Measurements from ENCODE around the gene KBTBD6.

GRCh38 chr13:41117869-41118268 lies 14.7 kb downstream of the KBTBD6 start:
- TF ChIP-seq, protein P1, sequence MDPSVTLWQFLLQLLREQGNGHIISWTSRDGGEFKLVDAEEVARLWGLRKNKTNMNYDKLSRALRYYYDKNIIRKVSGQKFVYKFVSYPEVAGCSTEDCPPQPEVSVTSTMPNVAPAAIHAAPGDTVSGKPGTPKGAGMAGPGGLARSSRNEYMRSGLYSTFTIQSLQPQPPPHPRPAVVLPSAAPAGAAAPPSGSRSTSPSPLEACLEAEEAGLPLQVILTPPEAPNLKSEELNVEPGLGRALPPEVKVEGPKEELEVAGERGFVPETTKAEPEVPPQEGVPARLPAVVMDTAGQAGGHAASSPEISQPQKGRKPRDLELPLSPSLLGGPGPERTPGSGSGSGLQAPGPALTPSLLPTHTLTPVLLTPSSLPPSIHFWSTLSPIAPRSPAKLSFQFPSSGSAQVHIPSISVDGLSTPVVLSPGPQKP (IDR thresholded peaks at IDR 0.05; ENCODE audit: low read depth, low read length), result no peak
- no peak for TF ChIP-seq CHD2 (IDR thresholded peaks at IDR 0.05; ENCODE audit: borderline replicate concordance, low read depth, low read length)
- no peak for TF ChIP-seq CBX3 (IDR thresholded peaks at IDR 0.05; ENCODE audit: borderline replicate concordance, low read depth)
- no peak for TF ChIP-seq CREB1 (IDR thresholded peaks at IDR 0.05; ENCODE audit: low read depth)
- no peak for TF ChIP-seq RFX5 (IDR thresholded peaks at IDR 0.05; ENCODE audit: low read depth, low read length)
- TF ChIP-seq HSF1 (IDR thresholded peaks at IDR 0.05; ENCODE audit: low read depth, low read length), result no peak
- TF ChIP-seq TCF12 (IDR thresholded peaks at IDR 0.05; ENCODE audit: low read depth, low read length), result no peak
- TF ChIP-seq CHD1 (IDR thresholded peaks at IDR 0.05; ENCODE audit: low read depth, low read length), result no peak
- no peak for TF ChIP-seq POLR2A (IDR thresholded peaks at IDR 0.05; ENCODE audit: low read depth, low read length)
- no peak for TF ChIP-seq ATF2 (IDR thresholded peaks at IDR 0.05; ENCODE audit: low read length)
- TF ChIP-seq CTCF (IDR thresholded peaks at IDR 0.05 in 2 of 3, conservative IDR thresholded peaks at IDR 0.05 in 1 of 3; ENCODE audit: control insufficient read depth in 2 of 3, extremely low read depth in 1 of 3, insufficient read depth in 1 of 3, low read depth in 3 of 3, low read length in 3 of 3), result no peak
- TF ChIP-seq RAD21 (IDR thresholded peaks at IDR 0.05; ENCODE audit: insufficient read depth, low read depth, low read length), result no peak

Data from GM12878 (cell line).